Measurements from ENCODE around the gene GJB1. TPM values are rescaled to one million over a fixed set of nuclear protein-coding genes. Genes with fewer than 3 reads are reported as not detected.

Gene GJB1
- polyA plus RNA-seq, 1 experiment = not detected

Other genes with a start within 250 kb of the GJB1 start
- gene SNX12, start 154.9 kb upstream of the GJB1 start, polyA plus RNA-seq (2011; rRNA removed) = 76.0 and 77.0 TPM in 2 replicates
- 1.3 and 1.6 TPM in 2 replicates for gene FOXO4, start 127.4 kb upstream of the GJB1 start, polyA plus RNA-seq (2011; rRNA removed)
- gene CXorf65, start 116.5 kb upstream of the GJB1 start, polyA plus RNA-seq (2011; rRNA removed) = not detected in 2 replicates
- not detected in 2 replicates for gene IL2RG, start 111.6 kb upstream of the GJB1 start, polyA plus RNA-seq (2011; rRNA removed)
- gene MED12, start 104.6 kb upstream of the GJB1 start, polyA plus RNA-seq (2011; rRNA removed) = 12.7 and 19.7 TPM in 2 replicates
- gene NLGN3, start 78.4 kb upstream of the GJB1 start, polyA plus RNA-seq (2011; rRNA removed) = 0.36 and 0.42 TPM in 2 replicates
- gene ZMYM3, start 30.9 kb downstream of the GJB1 start, polyA plus RNA-seq (2011; rRNA removed) = 24.6 and 28.9 TPM in 2 replicates
- 279 and 437 TPM in 2 replicates for gene NONO, start 60.4 kb downstream of the GJB1 start, polyA plus RNA-seq (2011; rRNA removed)
- 2.3 and 2.6 TPM in 2 replicates for gene ITGB1BP2, start 78.5 kb downstream of the GJB1 start, polyA plus RNA-seq (2011; rRNA removed)
- 16.7 and 21.5 TPM in 2 replicates for gene TAF1, start 143.1 kb downstream of the GJB1 start, polyA plus RNA-seq (2011; rRNA removed)

All from AG04450 (cell line).